GM12872 (cell line): ENCODE data around the gene DDX27.

Experiments
- TF ChIP-seq, protein P1 (sequence below): IDR thresholded peaks from 3 replicates; pipeline ENCODE4 v1.5.1; 2011; ENCODE audit warnings: low read depth, mild to moderate bottlenecking, low read length, moderate library complexity; ENCODE audit not compliant: insufficient read depth

The DDX27 gene

DNA sequence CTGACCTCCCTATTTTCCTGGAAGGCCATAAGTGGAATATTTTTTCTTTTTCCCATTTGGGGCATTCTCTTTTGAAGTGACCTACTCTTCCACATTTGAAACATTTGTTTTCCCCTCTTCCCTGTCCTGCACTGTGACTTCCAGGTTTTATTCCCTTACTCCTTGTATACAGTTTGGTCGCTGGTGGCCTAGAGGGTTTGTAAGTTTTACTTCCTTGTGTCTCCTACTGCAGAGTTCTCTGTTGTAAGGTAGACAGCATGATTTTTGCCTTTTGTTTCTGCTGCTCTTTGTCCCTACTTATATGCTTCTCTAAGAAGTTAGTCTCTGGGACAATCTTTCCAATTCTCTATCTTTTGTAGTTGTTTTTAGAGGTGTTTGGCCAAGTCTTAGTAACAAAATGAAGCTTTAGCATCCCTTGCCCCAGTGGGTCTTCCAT lies 66.0 kb downstream of the DDX27 start:
- TF ChIP-seq, protein P1, sequence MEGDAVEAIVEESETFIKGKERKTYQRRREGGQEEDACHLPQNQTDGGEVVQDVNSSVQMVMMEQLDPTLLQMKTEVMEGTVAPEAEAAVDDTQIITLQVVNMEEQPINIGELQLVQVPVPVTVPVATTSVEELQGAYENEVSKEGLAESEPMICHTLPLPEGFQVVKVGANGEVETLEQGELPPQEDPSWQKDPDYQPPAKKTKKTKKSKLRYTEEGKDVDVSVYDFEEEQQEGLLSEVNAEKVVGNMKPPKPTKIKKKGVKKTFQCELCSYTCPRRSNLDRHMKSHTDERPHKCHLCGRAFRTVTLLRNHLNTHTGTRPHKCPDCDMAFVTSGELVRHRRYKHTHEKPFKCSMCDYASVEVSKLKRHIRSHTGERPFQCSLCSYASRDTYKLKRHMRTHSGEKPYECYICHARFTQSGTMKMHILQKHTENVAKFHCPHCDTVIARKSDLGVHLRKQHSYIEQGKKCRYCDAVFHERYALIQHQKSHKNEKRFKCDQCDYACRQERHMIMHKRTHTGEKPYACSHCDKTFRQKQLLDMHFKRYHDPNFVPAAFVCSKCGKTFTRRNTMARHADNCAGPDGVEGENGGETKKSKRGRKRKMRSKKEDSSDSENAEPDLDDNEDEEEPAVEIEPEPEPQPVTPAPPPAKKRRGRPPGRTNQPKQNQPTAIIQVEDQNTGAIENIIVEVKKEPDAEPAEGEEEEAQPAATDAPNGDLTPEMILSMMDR: no peak

DNA sequence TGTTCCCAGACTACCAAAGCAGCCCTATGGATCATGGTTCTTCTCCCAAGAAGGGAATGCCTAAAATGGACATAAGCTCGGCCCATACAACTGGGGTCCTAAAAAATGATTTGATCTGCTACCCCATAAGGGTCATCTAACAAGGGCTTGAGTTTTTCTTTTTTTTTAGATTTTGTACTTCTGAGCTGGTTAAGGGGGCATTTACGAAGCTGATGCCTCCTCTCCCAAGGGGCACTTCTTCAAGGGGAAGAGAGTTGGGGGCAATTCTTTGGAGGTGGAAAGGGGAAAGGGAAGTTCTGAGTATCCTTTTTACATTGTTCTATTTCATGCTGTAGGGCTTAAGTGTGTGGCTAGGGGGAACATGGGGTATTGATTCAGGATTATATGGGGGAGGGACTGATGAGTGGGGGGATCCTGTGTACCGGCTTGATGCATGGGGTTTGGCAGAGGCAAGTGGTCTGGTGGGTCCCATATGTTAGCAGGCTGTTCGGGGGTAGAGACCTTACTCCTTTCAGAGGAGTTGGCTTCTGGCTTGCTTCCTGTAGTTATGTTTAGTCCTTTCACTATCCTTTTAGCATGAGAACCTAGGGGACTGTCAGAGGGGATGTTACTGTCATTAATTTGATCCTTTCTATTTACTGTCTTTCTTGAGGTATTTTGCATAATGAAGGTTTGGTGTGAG lies 66.7 kb downstream of the DDX27 start:
- TF ChIP-seq, protein P1: no peak

DNA sequence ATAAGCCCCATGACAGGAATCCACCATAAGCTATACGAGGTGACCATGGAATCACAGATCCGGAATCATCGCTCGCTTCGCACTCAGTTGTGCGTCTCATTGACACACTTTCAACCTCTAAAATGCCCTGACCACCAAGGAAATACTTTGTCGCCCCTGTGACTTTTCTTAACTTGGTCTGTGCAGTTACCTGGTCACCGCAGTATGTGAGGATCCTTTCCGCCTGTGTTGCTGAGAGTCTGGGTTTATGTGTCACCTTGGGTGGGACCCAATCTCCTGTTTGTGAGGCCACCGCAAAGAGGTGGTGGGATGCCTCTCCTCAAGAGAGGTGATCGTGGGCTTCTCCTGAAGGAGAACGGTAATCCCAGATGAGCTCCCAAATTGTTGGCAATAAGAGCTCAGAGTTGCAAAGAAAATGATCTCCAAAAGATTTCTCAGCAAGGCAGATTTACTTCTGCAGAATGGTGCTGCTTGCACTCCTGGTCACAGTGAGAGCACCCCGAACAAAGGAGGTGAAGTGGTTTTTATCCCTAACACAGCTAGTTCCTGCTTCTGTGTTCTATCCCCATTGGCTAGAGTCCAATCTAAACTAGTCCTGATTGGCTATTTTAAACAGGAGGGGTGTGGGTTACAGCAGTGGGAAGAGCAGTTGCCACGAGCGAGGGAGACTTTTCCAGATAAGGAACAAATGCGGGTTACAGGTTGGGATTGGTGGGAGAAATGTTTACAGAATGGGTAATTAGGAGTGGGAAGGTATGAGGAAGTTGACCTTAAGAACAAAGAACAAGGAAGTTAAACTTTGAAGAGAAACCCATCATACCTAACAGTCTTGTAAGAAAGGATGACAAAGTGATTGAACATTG lies 67.7 kb downstream of the DDX27 start:
- TF ChIP-seq, protein P1: no peak

DNA sequence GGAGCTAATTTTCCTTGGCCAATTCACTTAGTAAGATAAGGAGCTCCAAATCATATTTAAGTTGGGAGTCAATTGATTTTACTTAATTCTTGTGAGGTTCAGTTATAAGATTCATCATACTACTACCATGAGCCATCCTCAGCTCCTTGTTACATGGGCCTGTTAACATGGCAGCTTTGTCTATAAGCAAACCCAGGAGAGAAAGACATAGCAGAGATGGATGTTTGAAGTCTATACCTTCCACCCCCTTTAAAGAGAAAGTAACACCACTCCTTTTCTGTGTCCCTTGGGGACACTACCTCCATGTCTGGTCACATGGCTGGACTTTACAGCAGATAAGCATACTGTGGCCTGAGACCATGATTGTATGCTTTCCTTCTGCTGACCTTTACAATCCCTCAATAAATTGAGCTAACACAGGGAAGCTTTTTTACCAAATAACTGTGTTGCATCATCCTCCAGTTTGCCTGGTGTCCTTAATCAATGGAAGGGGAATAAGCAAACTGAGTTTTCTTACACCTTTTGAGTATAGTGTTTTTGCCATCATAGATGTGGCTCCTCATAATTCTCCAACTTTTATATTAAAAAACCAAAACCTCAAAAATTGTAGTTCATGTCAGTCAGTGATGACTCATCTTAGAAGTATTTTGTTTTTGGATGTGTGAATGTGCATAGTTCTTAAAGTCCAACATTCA lies 68.5 kb downstream of the DDX27 start:
- TF ChIP-seq, protein P1: no peak

DNA sequence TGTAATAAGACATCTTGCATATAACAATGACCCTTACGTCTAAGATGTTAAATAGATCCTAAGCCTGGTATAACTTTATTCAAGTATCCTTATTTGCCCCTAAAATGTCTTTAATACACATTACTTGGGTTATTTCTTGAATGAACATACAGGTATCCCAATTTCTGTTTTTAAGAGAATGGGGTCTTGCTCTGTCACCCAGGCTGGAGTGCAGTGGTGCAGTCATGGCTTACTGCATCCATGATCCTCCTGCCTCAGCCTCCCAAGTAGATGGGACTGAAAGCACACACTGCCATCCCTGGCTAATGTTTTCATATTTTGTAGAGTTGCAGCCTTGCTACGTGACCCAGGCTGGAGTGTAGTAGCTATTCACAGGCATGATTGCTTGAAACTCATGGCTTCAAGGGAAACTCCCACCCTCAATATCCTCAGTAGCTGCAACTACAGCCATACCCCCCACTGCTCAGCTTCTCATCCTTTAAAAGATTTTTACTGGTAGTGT lies 69.1 kb downstream of the DDX27 start:
- TF ChIP-seq, protein P1: no peak

DNA sequence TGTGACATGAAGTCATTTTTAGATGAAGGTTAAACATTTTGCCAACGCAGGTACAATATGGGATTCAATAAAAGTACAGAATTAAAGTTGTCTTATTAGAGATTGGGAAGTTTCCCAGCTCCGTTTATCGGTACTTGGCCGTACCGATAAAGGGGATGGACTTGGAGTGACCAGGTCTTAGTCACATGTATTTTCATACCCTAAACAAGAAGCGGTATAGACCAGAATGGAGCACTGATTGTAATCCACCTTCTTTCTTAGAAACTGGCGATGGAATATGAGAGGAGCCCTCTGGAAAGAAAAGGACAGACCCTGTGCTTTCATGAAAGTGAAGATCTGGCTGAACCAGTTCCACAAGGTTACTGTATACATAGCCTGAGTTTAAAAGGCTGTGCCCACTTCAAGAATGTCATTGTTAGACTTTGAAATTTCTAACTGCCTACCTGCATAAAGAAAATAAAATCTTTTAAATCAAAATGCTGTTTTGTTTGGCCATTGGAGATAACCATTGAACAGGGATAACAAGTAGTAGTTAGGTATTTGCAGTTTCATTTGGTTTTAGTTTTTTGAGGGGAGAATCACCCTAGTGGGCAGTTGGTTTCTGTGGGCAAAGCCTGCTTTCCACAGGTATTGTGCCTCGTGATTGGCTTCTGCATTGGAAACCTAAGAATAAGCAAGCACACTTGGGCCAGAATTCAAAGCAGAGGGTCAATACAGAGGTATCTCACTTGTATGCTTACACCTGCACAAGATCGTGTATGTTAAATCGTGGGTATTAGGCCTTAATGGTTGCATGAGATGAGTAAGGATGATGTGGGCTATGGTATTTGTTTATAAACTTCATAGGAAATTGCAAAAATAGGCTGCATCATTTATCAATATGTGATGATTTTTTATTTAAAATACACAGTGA lies 69.8 kb downstream of the DDX27 start:
- TF ChIP-seq, protein P1: no peak
